ENCODE measurements around the gene AHCYL2.
A peak's percentile ranks its signal among the peaks of the same experiment; 100 is the strongest.

Gene AHCYL2

DNA sequence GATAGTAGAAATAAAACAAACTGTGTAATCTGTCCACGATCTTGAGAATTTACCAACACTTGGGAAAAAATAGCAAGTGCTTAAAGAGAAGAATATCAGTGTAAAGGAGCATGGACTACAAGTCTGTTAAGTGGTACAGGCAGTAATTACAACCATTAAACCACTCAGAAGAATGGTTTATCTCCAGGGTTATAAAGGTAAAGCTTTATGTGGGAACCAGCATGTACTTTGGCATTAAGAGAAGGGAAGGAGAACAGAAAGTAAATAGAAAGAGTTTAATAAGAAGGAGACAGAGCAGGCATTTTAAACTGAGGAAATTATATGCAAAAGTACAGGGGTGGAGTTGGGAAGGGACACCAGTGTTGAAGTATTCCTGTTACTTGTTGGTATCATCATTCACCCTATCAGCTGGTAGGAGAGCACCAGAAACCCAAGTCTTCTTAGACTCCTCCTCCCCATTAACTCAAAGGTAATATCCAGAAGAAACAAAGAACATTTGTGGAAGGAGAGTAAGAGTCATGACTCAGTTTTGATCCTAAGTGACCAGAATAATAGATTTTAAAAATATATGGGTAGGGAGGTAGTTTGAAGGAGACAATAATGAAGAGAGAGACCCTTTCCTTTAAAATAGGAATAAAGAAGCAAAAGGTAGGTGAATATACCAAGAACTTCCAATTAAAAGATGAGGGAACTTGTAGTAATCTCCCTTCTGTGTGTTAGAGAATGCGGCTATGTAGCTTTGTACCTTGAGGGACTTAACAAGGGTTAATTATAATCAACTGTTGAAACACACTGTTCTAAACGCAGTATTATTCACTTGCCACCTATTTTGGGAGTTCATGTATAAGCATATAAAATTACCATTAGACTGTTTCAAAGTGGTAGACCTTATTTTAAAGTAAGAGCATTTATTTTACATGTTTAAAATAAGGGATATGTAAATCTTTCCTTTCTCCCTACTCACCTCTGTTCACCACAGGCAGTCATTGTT is 117.3 kb downstream of the AHCYL2 start:
- no peaks in the 10 kb centered on the region for H3K79me2 ChIP-seq (ENCODE audit: insufficient read depth, low read length)
- peaks cover 4% of the 10 kb centered on the region; the same call in 1 of the 2 replicates for H4K20me1 ChIP-seq (ENCODE audit: low read depth, low read length)
- no peaks in the 10 kb centered on the region for H3K36me3 ChIP-seq (ENCODE audit: low read length)
- no peak overlapping the region for H3K9ac ChIP-seq (ENCODE audit: low read length)
- no peak overlapping the region for H3K4me2 ChIP-seq (ENCODE audit: low read depth, low read length, poor library complexity, severe bottlenecking)
- H3K9me3 ChIP-seq (ENCODE audit: insufficient read depth, low read length): no peaks in the 10 kb centered on the region
- no peaks in the 10 kb centered on the region for H3K9me2 ChIP-seq (replicated peaks; ENCODE audit: insufficient read depth, low read length)
- no peaks in the 10 kb centered on the region for H3K27me3 ChIP-seq (ENCODE audit: low read length)
- H3K4me3 ChIP-seq (ENCODE audit: insufficient read depth, low read length, poor library complexity, severe bottlenecking): no peak overlapping the region
- no peak overlapping the region for H3K27ac ChIP-seq (ENCODE audit: low read depth, low read length)
- no peak for TF ChIP-seq EZH2phosphoT487 (conservative IDR thresholded peaks at IDR 0.05; ENCODE audit: low read length)
- TF ChIP-seq, protein P1, sequence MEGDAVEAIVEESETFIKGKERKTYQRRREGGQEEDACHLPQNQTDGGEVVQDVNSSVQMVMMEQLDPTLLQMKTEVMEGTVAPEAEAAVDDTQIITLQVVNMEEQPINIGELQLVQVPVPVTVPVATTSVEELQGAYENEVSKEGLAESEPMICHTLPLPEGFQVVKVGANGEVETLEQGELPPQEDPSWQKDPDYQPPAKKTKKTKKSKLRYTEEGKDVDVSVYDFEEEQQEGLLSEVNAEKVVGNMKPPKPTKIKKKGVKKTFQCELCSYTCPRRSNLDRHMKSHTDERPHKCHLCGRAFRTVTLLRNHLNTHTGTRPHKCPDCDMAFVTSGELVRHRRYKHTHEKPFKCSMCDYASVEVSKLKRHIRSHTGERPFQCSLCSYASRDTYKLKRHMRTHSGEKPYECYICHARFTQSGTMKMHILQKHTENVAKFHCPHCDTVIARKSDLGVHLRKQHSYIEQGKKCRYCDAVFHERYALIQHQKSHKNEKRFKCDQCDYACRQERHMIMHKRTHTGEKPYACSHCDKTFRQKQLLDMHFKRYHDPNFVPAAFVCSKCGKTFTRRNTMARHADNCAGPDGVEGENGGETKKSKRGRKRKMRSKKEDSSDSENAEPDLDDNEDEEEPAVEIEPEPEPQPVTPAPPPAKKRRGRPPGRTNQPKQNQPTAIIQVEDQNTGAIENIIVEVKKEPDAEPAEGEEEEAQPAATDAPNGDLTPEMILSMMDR (IDR thresholded peaks at IDR 0.05; ENCODE audit: insufficient read depth, low read length, poor library complexity, severe bottlenecking): no peak
- no peaks in the 10 kb centered on the region for H3F3A ChIP-seq (ENCODE audit: insufficient read depth)
- no peak overlapping the region for H2AFZ ChIP-seq (ENCODE audit: low read depth, low read length, severe bottlenecking)

DNA sequence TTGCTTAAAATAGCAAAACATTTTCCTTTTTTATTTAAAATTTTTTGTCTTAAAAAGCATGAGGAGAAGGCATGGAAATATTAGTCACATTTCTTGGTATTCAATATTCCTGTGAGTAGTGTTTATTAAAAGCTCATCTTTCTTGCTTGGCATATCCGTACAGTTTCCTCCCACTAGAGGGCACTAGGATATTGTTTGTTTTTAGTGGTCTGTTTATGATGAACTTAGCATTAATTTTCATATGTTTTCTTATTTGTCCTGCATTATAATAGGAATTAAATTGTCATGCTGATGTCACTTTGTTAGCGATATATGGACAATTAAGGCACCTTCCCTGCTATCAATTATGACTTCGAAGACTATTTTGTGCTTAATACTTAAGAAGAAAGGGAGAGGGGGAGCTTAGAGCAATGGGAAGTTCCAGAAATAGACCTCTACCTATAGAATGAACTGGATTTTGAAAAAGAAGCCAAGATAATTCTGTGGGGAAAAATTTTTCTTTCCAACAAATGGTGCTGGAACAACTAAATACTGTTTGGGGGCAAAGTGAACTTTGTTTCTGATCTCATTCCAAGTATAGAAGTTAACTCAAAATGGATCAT is 118.4 kb downstream of the AHCYL2 start:
- no peaks in the 10 kb centered on the region for H3F3A ChIP-seq (ENCODE audit: insufficient read depth)
- H3K79me2 ChIP-seq (ENCODE audit: insufficient read depth, low read length): no peaks in the 10 kb centered on the region
- no peaks in the 10 kb centered on the region for H3K9me3 ChIP-seq (ENCODE audit: insufficient read depth, low read length)
- no peaks in the 10 kb centered on the region for H3K27me3 ChIP-seq (ENCODE audit: low read length)
- H2AFZ ChIP-seq (ENCODE audit: low read depth, low read length, severe bottlenecking): no peak overlapping the region
- no peak overlapping the region for H3K9ac ChIP-seq (ENCODE audit: low read length)
- no peak overlapping the region for H3K4me3 ChIP-seq (ENCODE audit: insufficient read depth, low read length, poor library complexity, severe bottlenecking)
- no peaks in the 10 kb centered on the region for H3K9me2 ChIP-seq (replicated peaks; ENCODE audit: insufficient read depth, low read length)
- no peak overlapping the region for H3K27ac ChIP-seq (ENCODE audit: low read depth, low read length)
- peaks cover 4% of the 10 kb centered on the region; the same call in 1 of the 2 replicates for H4K20me1 ChIP-seq (ENCODE audit: low read depth, low read length)
- H3K4me2 ChIP-seq (ENCODE audit: low read depth, low read length, poor library complexity, severe bottlenecking): no peak overlapping the region
- TF ChIP-seq, protein P1 (IDR thresholded peaks at IDR 0.05; ENCODE audit: insufficient read depth, low read length, poor library complexity, severe bottlenecking): peak; percentile 84
- TF ChIP-seq EZH2phosphoT487 (conservative IDR thresholded peaks at IDR 0.05; ENCODE audit: low read length): no peak
- H3K36me3 ChIP-seq (ENCODE audit: low read length): no peaks in the 10 kb centered on the region

DNA sequence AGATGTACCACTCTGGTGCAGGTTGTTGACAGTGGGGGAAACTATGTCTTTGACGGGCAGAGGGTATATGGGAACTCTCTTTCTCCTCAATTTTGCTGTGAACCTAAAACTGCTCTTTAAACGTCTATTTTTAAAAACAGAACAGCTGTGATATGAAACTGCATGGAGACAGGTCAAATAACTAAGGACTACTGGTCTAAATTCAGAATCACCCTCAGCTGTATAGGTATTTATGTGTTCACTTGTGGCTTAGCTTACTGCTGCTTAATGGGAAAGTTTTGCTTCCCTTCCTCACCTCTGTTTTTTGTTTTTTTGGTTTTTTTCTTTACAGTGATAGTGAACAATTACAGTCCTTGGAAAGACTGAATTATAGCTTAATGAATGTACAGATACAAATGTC is 122.5 kb downstream of the AHCYL2 start:
- TF ChIP-seq, protein P1 (IDR thresholded peaks at IDR 0.05; ENCODE audit: insufficient read depth, low read length, poor library complexity, severe bottlenecking): no peak
- TF ChIP-seq EZH2phosphoT487 (conservative IDR thresholded peaks at IDR 0.05; ENCODE audit: low read length): no peak
- Histone ChIP-seq H3K27ac (ENCODE audit: low read depth, low read length) (no peak overlapping the region), H2AFZ (ENCODE audit: low read depth, low read length, severe bottlenecking) (no peak overlapping the region), H3K4me3 (ENCODE audit: insufficient read depth, low read length, poor library complexity, severe bottlenecking) (no peak overlapping the region), H4K20me1 (ENCODE audit: low read depth, low read length) (no peaks in the 10 kb centered on the region), H3K79me2 (ENCODE audit: insufficient read depth, low read length) (no peaks in the 10 kb centered on the region), H3F3A (ENCODE audit: insufficient read depth) (no peaks in the 10 kb centered on the region), H3K9me3 (ENCODE audit: insufficient read depth, low read length) (no peaks in the 10 kb centered on the region), H3K27me3 (ENCODE audit: low read length) (no peaks in the 10 kb centered on the region), H3K9ac (ENCODE audit: low read length) (no peak overlapping the region), H3K9me2 (replicated peaks; ENCODE audit: insufficient read depth, low read length) (no peaks in the 10 kb centered on the region), H3K36me3 (ENCODE audit: low read length) (no peaks in the 10 kb centered on the region), H3K4me2 (ENCODE audit: low read depth, low read length, poor library complexity, severe bottlenecking) (no peak overlapping the region)

Measured in SU-DHL-6 (cell line).